ENCODE measurements around the gene ARG2. TPM values are rescaled to one million over a fixed set of nuclear protein-coding genes. Genes with fewer than 3 reads are reported as not detected.

The ARG2 gene
- polyA plus RNA-seq, 4 donors = 1.7 to 35.3 (median 11.9) TPM

GRCh38 chr14:67674480-67675218 lies 54.9 kb downstream of the ARG2 start, which contains the start of gene VTI1B:
TSS of gene VTI1B (minus strand) at chr14:67674632. CDS start at chr14:67674489, 143 bp downstream.
- DNase-seq (ENCODE audit: low read depth in 4 of 4, low spot score in 3 of 4) = peak in 3 of 4 donors; percentile 74 to 81 (median 79)

DNA sequence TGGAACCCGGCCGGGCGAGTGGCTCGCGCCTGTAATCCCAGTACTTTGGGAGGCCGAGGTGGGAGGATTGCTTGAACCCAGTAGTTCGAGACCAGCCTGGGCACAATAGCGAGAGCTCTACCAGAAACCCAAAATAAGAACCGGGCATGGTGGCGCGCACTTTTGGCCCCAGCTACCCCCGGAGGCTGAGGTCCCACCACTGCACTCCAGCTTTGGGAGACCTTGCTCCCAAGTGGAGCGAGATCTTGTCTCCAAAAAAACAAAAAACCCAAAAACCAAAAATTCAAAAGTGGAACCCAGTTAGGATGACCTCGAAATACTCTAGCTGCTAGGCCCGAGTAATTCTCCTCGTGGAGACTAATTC lies 55.5 kb downstream of the ARG2 start:
- DNase-seq (ENCODE audit: low read depth in 4 of 4, low spot score in 3 of 4) = no peak

GRCh38 chr14:67679006-67679405 lies 59.3 kb downstream of the ARG2 start:
- DNase-seq (ENCODE audit: low read depth in 4 of 4, low spot score in 3 of 4) = no peak

GRCh38 chr14:67680121-67680602 lies 60.4 kb downstream of the ARG2 start:
- DNase-seq (ENCODE audit: low read depth in 4 of 4, low spot score in 3 of 4) = no peak

- no peak for DNase-seq (ENCODE audit: low read depth in 4 of 4, low spot score in 3 of 4)
These were observed 61.2 kb downstream of the ARG2 start for GRCh38 chr14:67680941-67681340.

GRCh38 chr14:67683842-67684241 lies 64.1 kb downstream of the ARG2 start:
- no peak for DNase-seq (ENCODE audit: low read depth in 4 of 4, low spot score in 3 of 4)

DNA sequence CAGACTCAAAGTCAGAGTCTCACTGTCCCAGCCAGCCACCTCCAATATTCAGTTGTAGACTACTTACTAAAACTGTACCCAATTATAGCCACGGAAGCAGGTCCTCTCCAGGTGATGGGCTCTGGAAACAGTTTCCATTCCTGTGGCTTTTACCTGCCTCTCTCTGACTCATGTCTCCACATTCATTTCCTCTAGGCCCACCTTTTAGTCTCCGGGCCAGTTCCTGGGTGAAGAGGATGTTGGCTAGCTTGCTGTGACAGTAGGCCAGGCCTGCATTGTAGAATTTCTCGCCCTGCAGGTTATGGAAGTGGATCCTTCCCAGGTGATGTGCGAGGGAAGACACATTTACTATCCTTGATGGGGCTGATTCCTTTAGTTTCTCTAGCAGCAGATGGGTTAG lies 70.3 kb downstream of the ARG2 start:
- no peak for DNase-seq (ENCODE audit: low read depth in 4 of 4, low spot score in 3 of 4)

- peak in 3 of 4 donors; percentile 38 to 64 (median 55) for DNase-seq (ENCODE audit: low read depth in 4 of 4, low spot score in 3 of 4)
These were observed 75.2 kb downstream of the ARG2 start for GRCh38 chr14:67694791-67695393.

DNA sequence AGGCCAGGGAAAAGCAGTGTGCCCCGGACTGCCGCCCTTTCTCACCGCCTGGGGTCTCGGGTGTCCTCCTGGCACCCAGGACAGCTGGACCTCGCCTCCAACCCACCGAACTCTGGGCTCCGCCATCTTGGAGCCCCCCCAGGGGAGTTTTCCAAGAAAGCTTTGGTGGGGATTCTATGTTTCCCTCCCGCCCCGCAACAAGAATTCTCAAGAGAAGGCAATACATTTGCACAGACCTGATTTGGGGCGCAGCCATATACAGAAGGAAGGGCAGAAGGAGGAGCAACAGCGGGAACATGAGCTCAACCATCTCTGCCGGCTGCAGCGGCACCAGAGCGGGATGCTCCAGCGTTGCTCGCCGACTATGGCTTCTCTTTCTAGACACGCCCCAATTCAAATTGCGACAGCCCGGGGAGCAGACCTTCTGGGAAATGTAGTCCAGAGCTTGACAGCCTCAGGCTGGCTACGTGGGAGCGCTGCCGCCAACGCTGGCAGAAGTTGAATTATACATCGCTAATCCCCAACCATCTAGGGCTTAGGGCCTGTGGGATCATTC lies 75.8 kb downstream of the ARG2 start, which contains the start of gene RDH11:
RDH11 (minus strand) TSS at position 371 of the 556 bp plus-strand sequence; CDS start at position 310, 61 bp downstream.
- DNase-seq (ENCODE audit: low read depth in 4 of 4, low spot score in 3 of 4) = peak in 3 of 4 donors; percentile 76 to 86 (median 79)

- DNase-seq (ENCODE audit: low read depth in 4 of 4, low spot score in 3 of 4) = no peak
These were observed 77.3 kb downstream of the ARG2 start for GRCh38 chr14:67697006-67697405.

DNA sequence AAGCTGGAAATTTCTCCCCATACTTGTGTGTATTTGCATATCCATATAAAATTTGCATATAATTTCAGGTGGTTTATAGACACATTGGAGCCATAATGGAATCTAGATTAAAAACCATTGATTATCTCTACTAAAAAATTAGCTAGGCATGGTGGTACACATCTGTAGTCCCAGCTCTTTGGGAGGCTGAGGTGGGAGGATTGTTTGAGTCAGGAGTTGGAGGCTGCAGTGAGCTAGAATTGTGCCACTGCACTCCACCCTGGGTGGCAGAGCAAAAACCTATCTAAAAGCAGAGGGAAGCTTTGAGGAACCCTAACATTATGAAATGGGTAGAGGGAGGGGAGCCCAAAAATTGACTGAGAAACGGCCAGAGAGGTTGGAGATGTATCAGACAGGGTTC lies 78.5 kb downstream of the ARG2 start:
- DNase-seq (ENCODE audit: low read depth in 4 of 4, low spot score in 3 of 4) = no peak

Other genes with a start within 250 kb of the ARG2 start
- 1 to 10 TPM; 1.4 to 3.2 (median 2.1) TPM for gene PLEK2, start 207.8 kb upstream of the ARG2 start, polyA plus RNA-seq (ENCODE audit: insufficient read length in 4 of 4)
- 1 to 10 TPM in 3 of 4 donors, under 1 TPM in 1; 0.68 to 3.3 (median 2.5) TPM for gene TMEM229B, start 131.2 kb upstream of the ARG2 start, polyA plus RNA-seq (ENCODE audit: insufficient read length in 4 of 4)
- 10 to 100 TPM in 3 of 4 donors, 1 to 10 TPM in 1; 6.7 to 81.2 (median 45.4) TPM for gene PLEKHH1, start 86.6 kb upstream of the ARG2 start, polyA plus RNA-seq (ENCODE audit: insufficient read length in 4 of 4)
- 10 to 100 TPM; 26.2 to 44.3 (median 38.7) TPM for gene PIGH, start 19.7 kb upstream of the ARG2 start, polyA plus RNA-seq (ENCODE audit: insufficient read length in 4 of 4)
- 100 to 1,000 TPM; 101 to 119 (median 106) TPM for gene VTI1B, start 54.7 kb downstream of the ARG2 start, polyA plus RNA-seq (ENCODE audit: insufficient read length in 4 of 4)
- gene RDH11, start 75.8 kb downstream of the ARG2 start, polyA plus RNA-seq (ENCODE audit: insufficient read length in 4 of 4) = 100 to 1,000 TPM in 3 of 4 donors, 10 to 100 TPM in 1; 52.3 to 115 (median 108) TPM
- under 1 TPM in 3 of 4 donors, not detected in 1; 0.36 to 0.84 (median 0.42) TPM for gene RDH12, start 82.0 kb downstream of the ARG2 start, polyA plus RNA-seq (ENCODE audit: insufficient read length in 4 of 4)
- 10 to 100 TPM; 13.3 to 18.9 (median 15.2) TPM for gene ZFYVE26, start 196.7 kb downstream of the ARG2 start, polyA plus RNA-seq (ENCODE audit: insufficient read length in 4 of 4)
- 10 to 100 TPM in 3 of 4 donors, 1 to 10 TPM in 1; 9.4 to 12.6 (median 11.6) TPM for gene RAD51B, start 199.9 kb downstream of the ARG2 start, polyA plus RNA-seq (ENCODE audit: insufficient read length in 4 of 4)

Measured in left renal pelvis (tissue), 4 donors.